ENCODE data around the gene RPL27A.

DNA sequence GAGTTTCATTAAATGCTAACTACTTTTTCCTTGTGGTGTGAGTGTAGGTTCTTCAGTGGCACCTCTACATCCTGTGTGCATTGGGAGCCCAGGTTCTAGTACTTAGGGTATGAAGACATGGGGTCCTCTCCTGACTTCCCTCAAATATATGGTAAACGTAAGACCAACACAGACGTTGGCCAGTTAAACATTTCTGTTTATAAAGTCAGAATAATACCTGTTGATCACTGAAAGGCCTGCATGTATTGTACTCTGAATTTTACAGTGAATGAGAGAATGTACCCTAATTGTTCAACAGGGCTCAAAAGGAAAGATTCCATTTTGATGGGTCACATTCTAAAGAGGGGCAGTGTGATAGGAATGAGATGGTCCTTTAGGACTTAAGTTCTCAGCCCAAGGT is 3.2 kb downstream of the RPL27A start:
- TF ChIP-seq, protein P1, sequence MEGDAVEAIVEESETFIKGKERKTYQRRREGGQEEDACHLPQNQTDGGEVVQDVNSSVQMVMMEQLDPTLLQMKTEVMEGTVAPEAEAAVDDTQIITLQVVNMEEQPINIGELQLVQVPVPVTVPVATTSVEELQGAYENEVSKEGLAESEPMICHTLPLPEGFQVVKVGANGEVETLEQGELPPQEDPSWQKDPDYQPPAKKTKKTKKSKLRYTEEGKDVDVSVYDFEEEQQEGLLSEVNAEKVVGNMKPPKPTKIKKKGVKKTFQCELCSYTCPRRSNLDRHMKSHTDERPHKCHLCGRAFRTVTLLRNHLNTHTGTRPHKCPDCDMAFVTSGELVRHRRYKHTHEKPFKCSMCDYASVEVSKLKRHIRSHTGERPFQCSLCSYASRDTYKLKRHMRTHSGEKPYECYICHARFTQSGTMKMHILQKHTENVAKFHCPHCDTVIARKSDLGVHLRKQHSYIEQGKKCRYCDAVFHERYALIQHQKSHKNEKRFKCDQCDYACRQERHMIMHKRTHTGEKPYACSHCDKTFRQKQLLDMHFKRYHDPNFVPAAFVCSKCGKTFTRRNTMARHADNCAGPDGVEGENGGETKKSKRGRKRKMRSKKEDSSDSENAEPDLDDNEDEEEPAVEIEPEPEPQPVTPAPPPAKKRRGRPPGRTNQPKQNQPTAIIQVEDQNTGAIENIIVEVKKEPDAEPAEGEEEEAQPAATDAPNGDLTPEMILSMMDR (IDR thresholded peaks at IDR 0.05): no peak
- TF ChIP-seq POLR2A (IDR thresholded peaks at IDR 0.05): no peak
